Measurements from ENCODE around the gene NAXD.

- no peak for TF ChIP-seq TCF7L2 (IDR thresholded peaks at IDR 0.05; ENCODE audit: borderline replicate concordance, extremely low read depth, insufficient read depth, insufficient read length)
- TF ChIP-seq CEBPB (IDR thresholded peaks at IDR 0.05; ENCODE audit: low read depth): no peak
- peak; percentile 45 to 47 (median 46); a peak in 5 of 6 replicates for TF ChIP-seq CTCF (IDR thresholded peaks at IDR 0.05 in 2 of 3, conservative IDR thresholded peaks at IDR 0.05 in 1 of 3; ENCODE audit: borderline replicate concordance in 1 of 3, insufficient read depth in 1 of 3, low read depth in 2 of 3, low read length in 2 of 3)
- no peak for TF ChIP-seq ATF3 (IDR thresholded peaks at IDR 0.05)
- no peak for TF ChIP-seq CBX3 (IDR thresholded peaks at IDR 0.05; ENCODE audit: low read depth)
Observed at GRCh38 chr13:110683203-110683883, 68.0 kb downstream of the NAXD start.

All from HCT116 (cell line).